Measurements from ENCODE around the gene RARRES1. TPM values are rescaled to one million over a fixed set of nuclear protein-coding genes. Genes with fewer than 3 reads are reported as not detected.
"Not testable (repeated sequence)": the region's sequence is repeated elsewhere in the genome, so short reads cannot be mapped to it uniquely, and the experiment has no call there.

RARRES1 gene
- total RNA-seq, 1 donor from 2014 or later, result 2.4 TPM

GRCh38 chr3:158696618-158697017 lies 35.6 kb downstream of the RARRES1 start:
- DNase-seq (ENCODE audit: low read depth, low spot score), result no peak

DNA sequence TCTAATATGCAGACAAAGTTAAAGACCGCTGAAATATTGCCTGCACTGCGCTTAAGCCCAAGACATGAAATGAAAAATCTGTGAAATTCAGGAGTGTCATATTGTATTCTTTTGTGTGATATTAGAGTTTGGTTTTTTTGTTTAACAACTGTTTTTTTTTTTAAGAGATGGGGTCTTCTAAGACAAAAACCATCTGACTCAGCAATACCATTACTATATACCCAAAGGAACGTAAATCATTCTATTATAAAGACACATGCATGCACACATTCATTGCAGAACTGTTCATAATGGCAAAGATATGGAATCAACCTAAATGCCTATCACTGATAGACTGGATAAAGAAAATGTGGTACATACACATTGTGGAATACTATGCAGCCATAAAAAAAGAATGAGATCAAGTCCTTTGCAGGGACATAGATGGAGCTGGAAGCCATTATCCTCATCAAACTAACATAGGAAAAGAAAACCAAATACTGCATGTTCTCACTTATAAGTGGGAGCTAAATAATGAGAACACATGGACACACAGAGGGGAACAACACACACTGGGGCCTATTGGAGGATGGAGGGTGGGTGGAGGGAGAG lies 38.3 kb downstream of the RARRES1 start:
- DNase-seq (ENCODE audit: low read depth, low spot score), result not testable (repeated sequence)

- no peak for DNase-seq (ENCODE audit: low read depth, low spot score)
These were observed 47.1 kb downstream of the RARRES1 start for GRCh38 chr3:158685159-158685558.

DNA sequence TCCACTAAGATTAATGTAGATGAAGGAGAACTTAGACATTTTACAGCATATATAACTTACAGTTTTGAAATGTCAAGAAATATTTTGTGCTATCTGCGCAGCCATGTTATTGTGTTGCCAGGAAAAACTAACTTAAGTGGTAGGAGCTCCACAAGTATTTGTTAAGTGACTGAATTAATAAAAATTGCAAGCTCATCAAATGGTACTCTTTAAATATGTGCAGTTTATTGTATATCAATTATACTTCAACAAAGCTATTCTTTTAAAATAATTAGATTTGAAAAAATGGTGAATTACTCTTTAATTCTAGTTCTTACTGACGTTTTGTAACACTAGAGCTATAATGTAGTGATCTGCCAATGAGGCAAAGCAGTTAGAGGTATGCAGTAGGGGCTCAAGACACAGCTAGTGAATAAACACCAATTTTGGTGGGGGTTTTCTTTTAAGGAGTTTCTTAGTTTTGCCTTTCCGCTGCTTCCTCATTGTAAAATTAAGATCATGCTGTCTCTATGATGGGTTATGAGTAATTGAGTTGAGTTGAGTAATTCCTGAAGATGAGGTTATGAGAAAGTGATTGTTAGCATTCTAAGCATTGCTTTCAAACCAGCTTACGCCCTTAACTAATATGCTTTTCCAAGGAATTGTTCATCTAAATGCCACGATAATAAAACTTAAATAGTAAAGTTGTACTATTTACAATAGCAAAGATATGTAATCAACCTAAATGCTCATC lies 48.9 kb downstream of the RARRES1 start:
- no peak for DNase-seq (ENCODE audit: low read depth, low spot score)

- DNase-seq (ENCODE audit: low read depth, low spot score), result no peak
These were observed 51.4 kb downstream of the RARRES1 start for GRCh38 chr3:158680861-158681260.

GRCh38 chr3:158679547-158680000 lies 52.7 kb downstream of the RARRES1 start:
- DNase-seq (ENCODE audit: low read depth, low spot score), result no peak

GRCh38 chr3:158678687-158679086 lies 53.6 kb downstream of the RARRES1 start:
- DNase-seq (ENCODE audit: low read depth, low spot score), result no peak

DNA sequence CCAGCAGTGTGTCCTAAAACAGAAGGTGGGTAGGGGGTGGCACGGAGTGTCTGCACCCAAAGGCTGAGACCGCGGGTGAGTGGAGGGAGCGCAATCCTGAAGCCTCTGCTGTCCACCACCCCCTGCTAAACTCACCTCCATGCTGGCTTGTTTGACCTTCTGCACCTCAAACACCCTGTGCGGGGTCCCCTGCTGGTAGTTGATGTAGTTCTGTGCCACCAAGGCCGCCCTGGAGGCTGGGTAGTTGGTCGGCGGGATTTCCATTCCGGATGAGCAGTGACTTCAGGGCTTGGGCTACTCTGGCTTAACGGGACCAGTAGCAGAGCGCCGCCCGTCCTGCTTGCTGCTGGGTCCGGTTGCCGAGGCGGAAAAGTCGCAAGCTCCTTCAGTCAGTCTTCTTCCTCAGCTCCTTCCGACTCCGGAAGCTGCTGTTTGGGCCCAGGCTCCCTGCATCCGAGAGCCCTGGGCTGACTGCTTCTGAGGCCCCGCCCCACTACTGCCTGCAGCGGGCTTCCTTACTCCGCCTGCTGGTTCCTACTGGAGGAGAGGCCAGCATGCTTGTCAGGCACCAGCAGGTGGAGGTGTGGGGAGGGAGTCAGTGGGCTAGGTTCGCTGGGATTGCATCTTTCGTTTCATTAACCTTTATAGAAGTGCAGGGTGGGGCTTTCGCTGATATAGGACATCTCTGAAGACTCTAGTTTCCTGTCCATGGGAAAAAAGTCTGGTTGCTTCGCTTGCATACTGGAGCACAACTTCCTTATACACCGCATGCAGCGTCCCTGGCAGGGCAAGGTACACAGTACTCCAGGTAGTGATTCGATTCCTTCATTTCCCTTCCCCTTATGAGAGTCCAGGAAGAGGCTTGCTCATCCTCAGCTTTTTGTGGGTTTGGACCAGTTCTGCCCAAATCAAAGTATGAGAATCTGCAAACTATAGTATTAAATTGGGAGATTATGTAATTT lies 59.8 kb downstream of the RARRES1 start, which contains the start of gene LXN:
TSS of gene LXN (minus strand) at position 434 of the 962 bp plus-strand sequence. CDS start at position 264, 170 bp downstream.
- peak; percentile 75 for DNase-seq (ENCODE audit: low read depth, low spot score)

DNA sequence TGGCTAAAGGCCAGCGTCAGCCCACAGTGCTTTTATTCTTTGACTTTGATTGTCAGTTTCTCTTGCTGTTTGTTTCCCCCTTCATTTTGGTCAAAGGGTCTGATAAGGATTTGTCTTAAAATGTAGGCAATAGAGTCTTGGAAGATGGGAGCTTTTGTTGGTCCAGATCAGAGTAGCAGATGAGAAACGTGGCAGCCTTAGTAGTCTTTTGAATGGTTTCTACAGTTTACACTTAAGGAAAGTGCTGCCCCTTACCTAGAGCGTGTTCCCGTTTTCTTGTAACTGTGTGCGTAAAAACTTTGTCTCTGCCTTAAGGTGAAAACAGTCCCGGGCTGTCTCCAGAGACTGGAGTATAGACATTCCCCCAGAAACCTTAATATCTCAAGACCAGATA lies 60.4 kb downstream of the RARRES1 start:
- DNase-seq (ENCODE audit: low read depth, low spot score), result no peak

- peak; percentile 22 for DNase-seq (ENCODE audit: low read depth, low spot score)
These were observed 63.8 kb downstream of the RARRES1 start for GRCh38 chr3:158668506-158668905.

DNA sequence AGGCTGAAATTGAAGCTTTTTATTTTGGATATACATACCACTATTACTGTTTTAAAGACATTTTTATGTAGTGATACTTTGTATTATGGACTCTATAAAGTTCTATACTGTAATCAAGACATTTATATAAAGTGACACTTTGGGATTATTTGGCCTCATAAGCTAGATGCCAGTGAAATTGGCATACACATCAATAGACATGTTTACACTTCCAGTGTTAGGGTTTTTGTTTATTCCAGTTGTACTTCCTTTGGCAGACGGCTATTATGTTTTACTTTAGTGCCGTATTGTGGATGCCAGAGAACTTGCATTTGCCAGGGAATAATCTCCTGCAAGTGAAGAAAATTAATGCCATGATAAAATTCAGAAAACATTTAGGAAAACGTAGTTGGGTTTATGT lies 65.8 kb downstream of the RARRES1 start:
- DNase-seq (ENCODE audit: low read depth, low spot score), result no peak

DNA sequence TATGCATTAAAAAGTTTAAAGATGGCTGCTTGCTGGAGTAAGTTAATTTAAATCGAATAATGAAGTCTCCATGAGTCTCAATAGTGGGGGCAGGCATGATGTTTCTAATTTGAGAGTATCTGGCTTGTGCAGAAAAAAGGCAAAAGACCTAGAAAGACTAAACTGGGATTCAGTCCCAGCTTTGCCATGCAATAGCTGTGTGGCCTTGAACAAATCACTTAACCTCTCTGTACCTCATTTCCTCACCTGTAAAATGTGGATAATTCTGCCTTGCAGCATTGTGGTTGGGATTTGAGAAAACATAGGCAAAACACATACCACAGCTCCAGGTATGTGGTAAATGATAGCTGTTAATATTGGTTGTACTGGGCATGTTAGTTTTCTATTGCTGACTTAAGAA lies 68.4 kb downstream of the RARRES1 start:
- DNase-seq (ENCODE audit: low read depth, low spot score), result no peak

DNA sequence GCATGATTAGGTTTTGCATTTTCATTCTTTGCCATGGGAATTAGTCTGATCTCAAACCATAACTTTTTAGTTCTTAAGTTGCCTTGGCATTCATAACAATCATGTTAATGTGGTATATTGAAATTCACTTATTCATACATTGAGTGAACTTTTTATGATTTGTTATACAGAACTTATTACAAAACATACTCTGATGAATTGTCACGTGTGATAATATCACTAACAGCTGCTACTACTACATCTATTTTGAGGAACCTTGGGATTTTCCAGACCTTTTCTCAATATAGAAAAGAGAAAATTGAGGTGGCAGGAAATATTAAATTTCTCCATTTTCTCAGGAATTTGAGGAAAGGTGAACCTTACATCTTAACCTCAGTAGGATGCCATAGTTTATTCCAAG lies 69.0 kb downstream of the RARRES1 start:
- no peak for DNase-seq (ENCODE audit: low read depth, low spot score)

DNA sequence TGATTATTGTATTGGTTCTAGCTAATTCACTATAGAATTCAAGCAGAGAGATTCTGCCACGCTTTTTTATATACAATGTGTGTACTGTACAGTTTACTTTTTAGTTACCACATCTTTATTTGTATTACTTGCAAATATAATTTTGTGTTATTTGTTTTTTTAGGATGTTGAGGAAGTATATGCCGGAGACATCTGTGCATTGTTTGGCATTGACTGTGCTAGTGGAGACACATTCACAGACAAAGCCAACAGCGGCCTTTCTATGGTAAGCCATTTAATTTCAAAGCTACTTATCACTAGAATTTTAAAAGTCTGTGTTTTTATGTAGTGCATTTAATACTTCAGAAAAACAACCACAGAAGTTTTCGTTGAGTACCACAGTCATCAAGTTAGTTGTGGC lies 71.5 kb downstream of the RARRES1 start:
- peak; percentile 62 for DNase-seq (ENCODE audit: low read depth, low spot score)

DNA sequence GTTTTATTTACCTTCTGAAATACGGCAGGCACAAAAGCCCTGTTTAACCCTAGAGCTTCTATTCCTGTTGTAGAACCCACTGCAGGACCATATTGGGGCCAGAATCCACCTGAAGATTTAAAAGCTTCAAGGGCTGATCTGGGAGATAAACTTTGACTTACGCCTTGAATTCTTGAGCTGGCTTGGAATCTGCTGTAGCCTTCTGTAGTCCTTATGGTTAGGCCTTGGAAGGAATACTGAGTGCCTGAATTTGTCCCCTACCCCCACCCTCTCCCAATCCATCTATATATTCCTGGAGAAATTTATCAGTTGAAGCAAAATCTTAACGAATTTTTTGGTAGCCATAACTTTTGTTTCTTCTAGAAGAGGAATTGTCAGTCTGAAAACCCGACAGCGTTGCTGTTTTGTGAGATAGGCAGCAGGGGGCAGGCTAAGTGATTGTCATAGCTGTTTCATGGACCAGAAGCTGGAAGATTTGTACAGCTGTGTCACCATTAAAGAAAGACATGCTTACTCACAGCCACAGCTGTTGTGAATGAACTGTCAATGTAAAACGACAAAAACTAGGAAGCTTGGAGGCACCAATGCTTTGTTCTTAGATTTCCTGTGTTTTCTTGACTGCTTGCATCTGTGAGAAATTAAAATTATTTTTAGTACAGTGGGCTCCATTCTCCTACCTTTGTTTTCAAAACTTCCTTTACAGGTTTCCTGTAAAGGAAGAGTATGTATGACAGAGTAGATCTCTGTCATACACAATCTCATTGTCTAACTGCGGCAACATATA lies 72.6 kb downstream of the RARRES1 start:
- peak; percentile 94 for DNase-seq (ENCODE audit: low read depth, low spot score)

DNA sequence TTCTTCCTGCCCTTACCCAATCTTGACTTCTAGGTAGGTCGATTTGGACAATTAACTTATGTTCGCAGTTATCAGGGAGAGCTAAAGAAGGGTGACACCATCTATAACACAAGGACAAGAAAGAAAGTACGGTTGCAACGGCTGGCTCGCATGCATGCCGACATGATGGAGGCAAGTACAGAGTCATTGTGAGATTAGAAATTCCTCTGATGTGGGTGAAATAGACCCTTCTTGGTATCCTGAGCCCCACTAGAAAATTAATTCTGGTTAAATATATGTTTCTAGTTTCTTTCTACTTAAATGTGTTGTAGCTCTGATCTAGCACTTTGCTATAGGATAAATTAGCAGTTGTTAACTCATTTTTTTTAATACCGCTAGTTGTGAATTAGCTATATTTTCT lies 73.4 kb downstream of the RARRES1 start:
- no peak for DNase-seq (ENCODE audit: low read depth, low spot score)

DNA sequence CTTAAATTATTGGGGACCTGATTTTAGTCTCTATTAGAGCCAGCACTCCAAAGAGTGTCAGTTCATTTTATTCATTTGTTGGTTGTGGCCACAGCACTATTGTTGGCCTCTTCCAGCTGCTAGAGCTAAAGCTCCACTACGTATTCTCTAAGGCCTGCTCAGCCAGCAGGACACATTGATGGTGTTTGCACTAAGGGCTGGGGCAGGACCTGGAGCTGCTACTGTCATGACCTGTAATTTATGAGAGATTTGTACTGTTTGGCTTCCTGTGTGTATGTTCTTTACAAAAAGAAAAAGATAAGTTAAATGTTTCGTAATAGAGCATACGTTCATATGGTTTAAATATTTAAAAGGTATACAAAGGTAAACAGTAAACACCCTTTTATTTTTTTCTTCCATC lies 79.8 kb downstream of the RARRES1 start:
- DNase-seq (ENCODE audit: low read depth, low spot score), result no peak

GRCh38 chr3:158651192-158651591 lies 81.1 kb downstream of the RARRES1 start:
- DNase-seq (ENCODE audit: low read depth, low spot score), result no peak

DNA sequence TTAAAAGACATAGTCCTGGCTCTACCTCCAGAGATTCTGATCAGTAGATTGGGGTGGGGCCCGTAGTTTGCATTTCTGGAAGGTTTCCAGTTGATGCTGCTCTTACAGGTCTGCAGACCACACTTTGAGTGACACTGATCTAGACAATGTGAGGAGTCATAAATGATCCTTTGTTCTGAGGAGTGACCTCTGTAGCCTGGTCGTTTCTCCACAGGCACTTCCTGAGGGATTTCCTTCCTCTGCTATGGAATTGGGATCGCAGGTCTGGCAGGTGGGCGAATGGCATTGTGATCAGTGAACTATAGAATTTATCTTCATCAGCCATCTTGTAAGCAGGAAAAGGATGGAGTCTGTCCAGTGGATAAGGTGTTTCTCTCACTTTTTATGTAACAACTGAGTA lies 82.5 kb downstream of the RARRES1 start:
- peak; percentile 67 for DNase-seq (ENCODE audit: low read depth, low spot score)
